ENCODE measurements around the gene XRCC5.
"Not testable (repeated sequence)": the region's sequence is repeated elsewhere in the genome, so short reads cannot be mapped to it uniquely, and the experiment has no call there.

Gene XRCC5

GRCh38 chr2:216117561-216118340, 8.6 kb downstream of the XRCC5 start:
- no peak for DNase-seq (ENCODE audit: low read depth in 2 of 2)

GRCh38 chr2:216118474-216118873, 9.3 kb downstream of the XRCC5 start:
- DNase-seq (ENCODE audit: low read depth in 2 of 2), result no peak

- no peak for DNase-seq (ENCODE audit: low read depth in 2 of 2)
Observed at GRCh38 chr2:216119146-216119545, 10.0 kb downstream of the XRCC5 start.

GRCh38 chr2:216119986-216120385, 10.8 kb downstream of the XRCC5 start:
- no peak for DNase-seq (ENCODE audit: low read depth in 2 of 2)

- no peak for DNase-seq (ENCODE audit: low read depth in 2 of 2)
Observed at GRCh38 chr2:216121255-216121654, 12.1 kb downstream of the XRCC5 start.

DNA sequence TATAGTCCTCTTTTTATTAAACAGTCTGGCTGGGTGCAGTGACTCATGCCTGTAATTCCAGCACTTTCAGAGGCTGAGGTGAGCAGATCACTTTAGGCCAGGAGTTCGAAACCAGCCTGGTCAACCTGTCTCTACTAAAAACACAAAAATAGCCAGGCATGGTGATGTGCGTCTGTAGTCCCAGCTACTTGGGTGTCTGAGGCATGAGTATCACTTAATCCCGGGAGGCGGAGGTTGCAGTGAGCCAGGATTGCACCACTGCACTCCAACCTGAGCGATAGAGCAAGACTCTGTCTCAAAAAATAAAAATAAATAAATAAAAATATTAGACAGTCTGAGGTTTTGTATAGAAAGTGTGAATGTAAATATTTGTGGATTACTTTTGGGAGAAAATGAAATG, 17.8 kb downstream of the XRCC5 start:
- no peak for DNase-seq (ENCODE audit: low read depth in 2 of 2)

GRCh38 chr2:216130346-216130971, 21.3 kb downstream of the XRCC5 start:
- no peak for DNase-seq (ENCODE audit: low read depth in 2 of 2)

DNA sequence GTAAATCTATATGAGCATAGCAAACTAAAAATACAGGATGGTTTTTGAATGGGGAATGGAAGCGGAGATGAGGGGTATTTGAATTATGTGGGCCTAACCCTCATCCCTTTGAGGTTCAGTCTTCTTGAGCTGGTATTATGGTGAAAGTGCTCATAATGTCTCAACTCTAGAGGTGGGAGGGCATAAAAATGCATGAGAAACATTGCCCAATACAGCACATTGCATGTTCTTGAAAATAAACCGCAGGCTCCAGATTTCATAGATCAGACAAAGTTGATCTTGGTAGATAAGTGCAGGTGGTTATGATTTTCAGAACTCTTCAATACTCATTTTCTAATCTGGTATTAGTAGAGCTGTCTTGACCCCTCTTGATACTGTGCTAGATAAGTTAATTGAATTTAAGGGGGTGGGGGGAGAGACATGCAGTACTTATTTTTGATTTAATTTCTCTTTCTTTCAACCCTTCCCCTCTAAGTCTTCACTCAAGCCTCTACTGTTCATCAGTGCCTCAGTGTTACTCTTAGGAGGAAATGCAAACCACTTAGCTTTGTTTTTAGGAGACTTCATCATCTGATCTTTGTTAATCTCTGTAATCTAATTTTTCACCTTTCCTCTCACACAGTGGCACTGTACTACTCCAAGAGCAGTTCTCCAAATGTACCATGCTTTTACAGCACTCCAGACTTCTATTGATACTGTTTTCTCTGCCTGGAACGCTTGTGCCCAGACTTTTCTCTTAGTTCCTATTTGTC, 22.2 kb downstream of the XRCC5 start:
- no peak for DNase-seq (ENCODE audit: low read depth in 2 of 2)

GRCh38 chr2:216132585-216132984, 23.4 kb downstream of the XRCC5 start:
- DNase-seq (ENCODE audit: low read depth in 2 of 2), result no peak

DNA sequence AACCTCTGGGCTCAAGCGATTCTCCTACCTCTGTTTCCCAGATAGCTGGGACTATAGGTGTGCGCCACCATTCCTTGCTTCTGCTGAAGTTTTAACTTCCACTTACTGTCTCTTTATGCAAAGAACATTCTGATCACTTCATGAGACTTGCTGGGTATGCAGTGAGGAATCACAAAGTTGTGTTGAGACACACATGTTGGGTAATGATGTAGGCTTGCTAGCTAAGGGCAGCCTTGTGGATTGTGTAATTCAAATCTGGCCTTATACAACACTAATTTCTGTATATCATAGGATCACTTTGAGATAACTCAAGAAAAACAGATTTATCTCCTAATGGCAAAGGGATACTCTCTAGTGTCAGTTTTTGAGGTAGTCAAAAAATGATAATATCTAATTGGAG, 24.2 kb downstream of the XRCC5 start:
- DNase-seq (ENCODE audit: low read depth in 2 of 2), result no peak

DNA sequence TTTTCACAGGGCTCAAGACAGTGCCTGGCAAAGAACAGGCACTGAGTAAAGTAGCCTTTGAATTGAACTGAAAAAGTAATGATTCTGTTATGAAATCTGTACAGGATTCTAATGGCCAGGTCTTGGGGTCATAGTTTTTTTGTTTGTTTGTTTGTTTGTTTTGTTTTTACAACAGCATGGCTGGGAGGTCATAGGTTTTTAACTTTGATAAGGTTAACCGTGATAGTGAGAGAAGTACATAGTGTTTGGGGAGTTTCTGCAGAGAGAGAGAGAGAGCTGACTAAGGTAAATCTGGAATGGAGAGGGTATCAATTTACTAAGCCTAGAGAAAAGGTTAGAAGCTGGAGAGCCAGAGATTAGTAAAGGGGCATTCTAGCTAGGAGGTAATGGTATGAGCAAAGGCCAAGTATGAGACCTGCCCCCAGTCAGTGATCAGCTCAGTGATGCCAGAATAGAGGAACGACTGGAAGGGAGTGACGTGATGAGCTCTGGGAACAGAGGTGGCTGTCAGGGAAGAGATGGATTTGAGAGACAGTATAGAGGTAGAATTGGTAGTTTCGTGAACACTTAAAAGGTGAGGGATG, 25.9 kb downstream of the XRCC5 start:
- DNase-seq (ENCODE audit: low read depth in 2 of 2), result no peak

DNA sequence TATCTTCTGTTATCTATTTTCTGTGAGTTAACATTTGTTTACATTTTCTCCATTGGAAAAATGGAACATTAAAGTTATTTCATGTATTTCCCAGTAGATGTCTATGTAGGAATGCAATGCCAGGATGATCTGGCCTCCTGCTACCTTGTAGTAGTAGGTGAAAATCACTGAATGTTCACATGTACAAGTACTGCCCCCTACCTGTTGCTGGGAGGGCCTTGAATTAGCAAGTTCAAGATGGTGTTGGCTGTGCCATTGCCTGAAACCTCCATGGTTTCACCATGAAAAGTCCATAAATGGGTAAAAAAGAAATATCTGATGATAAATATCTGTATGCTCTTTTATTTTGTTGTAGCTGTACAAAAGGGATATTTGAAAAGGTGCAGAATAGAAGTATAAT, 30.7 kb downstream of the XRCC5 start:
- DNase-seq (ENCODE audit: low read depth in 2 of 2), result no peak

DNA sequence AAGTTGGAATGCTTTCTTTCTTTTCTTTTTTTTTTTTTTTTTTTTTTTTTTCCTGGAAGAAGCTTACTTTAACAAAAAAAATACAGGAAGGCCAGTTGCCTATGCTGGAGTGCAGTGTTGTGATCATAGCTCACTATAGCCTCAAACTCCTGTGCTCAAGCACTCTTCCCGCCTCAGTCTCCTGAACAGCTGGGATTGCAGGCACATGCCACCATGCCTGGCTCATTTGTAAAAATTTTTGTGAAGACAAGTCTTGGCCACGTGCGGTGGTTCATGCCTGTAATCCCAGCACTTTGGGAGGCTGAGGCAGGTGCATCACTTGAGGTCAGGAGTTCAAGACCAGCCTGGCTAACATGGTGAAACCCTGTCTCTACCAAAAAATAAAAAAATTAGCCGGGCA, 32.4 kb downstream of the XRCC5 start:
- not testable (repeated sequence) for DNase-seq (ENCODE audit: low read depth in 2 of 2)

GRCh38 chr2:216142540-216142939, 33.4 kb downstream of the XRCC5 start:
- DNase-seq (ENCODE audit: low read depth in 2 of 2), result no peak

DNA sequence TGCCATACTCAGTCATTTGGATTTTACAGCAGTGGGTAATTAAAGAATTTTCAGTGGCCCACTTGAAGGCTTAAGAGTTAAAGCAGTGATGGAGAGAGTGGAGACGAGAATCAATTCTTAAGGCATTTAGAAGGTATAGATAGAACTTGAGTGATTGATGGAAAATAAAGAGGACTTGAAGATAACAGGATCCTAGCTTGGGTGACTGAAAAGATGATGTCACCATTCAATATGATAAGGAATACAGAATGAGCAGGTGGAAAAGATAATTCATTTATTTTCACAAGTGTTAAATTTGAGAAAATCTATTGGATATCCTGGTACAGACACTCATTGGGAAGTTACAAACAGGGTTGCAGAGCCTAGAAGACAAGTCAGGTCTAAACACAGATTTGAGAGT, 35.2 kb downstream of the XRCC5 start:
- no peak for DNase-seq (ENCODE audit: low read depth in 2 of 2)

- no peak for DNase-seq (ENCODE audit: low read depth in 2 of 2)
Observed at GRCh38 chr2:216144857-216145256, 35.7 kb downstream of the XRCC5 start.

GRCh38 chr2:216146573-216146972, 37.4 kb downstream of the XRCC5 start:
- DNase-seq (ENCODE audit: low read depth in 2 of 2), result no peak

- no peak for DNase-seq (ENCODE audit: low read depth in 2 of 2)
Observed at GRCh38 chr2:216147172-216148131, 38.3 kb downstream of the XRCC5 start.

DNA sequence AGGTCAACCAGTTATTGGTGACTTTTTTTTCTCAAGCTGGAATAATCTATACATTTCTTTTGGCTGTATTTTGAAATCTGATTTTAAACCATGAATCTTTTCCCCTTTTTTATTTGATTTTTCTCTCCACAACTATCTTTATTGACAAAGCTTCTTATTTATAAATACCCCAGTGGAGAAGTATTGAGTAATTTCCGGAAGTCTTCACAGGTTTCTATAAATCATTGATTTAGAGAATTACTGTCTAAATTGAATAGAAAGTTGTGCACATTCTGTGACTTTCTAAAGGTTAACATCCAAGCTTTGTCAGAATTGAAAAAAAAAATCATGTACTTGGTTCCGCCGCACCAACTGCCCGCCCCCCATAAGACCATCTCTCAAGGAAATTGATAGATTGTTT, 39.8 kb downstream of the XRCC5 start:
- DNase-seq (ENCODE audit: low read depth in 2 of 2), result no peak

- DNase-seq (ENCODE audit: low read depth in 2 of 2), result no peak
Observed at GRCh38 chr2:216149741-216150140, 40.6 kb downstream of the XRCC5 start.

DNA sequence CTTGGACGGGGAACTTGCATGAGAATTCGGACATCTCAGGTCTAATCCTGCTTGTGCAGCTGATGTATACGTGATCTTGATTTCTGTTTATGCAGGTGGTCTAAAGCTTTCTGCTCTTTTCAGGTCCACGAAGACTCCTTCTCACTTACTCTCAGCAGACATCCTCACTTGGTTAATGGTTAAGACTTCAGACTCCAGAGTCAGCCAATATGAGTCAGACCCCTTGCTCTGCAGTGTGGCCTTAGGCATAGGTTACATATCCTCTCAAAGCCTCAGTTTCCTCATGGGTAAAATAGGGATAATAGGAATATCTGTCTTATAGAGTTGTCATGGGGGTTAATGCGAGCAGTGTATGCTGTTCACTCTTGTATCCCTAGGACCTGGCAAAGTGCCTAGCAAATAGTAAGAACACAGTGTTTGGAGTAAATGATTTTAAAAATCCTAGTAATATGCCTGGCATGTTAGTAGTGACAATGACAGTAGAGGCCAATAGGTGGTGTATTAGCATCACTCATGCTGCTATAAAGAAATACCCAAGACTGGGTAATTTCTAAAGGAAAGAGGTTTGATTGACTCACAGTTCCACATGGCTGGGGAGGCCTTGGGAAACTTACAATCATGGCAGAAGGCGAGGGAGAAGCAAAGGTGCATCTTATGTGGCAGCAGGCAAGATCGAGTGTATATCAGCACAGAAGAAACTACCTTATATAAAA, 42.3 kb downstream of the XRCC5 start:
- DNase-seq (ENCODE audit: low read depth in 2 of 2), result no peak
